ENCODE measurements around the gene GRIN3A.

DNA sequence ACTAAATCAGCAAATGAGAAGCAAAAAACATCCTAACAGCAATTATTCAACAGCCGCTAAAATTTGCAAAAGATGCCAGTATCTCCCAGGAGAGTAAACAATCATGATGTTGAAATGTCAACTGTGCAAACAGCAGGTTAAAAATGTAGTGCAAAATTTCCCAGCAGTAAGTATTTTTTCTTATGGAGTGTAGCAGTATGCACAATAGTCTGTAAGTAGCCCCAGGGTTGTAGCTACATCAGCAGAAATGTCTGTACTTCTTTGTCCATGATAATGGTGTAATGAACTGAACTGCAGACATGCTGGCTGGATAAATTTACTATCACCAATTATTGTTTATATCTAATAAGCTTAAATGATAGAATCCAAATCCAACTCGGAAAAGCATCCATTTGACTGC lies 31.4 kb downstream of the GRIN3A start:
- TF ChIP-seq POLR2A (IDR thresholded peaks at IDR 0.05; ENCODE audit: low read depth, low read length) (no peak), PAX5 (IDR thresholded peaks at IDR 0.05; ENCODE audit: insufficient read depth, low read length, severe bottlenecking) (no peak), POLR2AphosphoS5 (IDR thresholded peaks at IDR 0.05; ENCODE audit: low read depth, low read length) (no peak)
